K562 (cell line): ENCODE data around the gene AGRP. TPM values are rescaled to one million over a fixed set of nuclear protein-coding genes. Genes with fewer than 3 reads are reported as not detected.

ENCODE experiments used
- C11orf30 ChIP-seq: fragments of 450-650 bp; IDR thresholded peaks from 2 replicates; pipeline ENCODE4 v1.6.1; 2016; ENCODE audit warnings: low read depth, mild to moderate bottlenecking
- GABPA ChIP-seq: fragments of 200-800 bp; sonication (Bioruptor generic); conservative IDR thresholded peaks from 2 replicates; pipeline ENCODE4 v1.6.1; 2016; ENCODE audit warnings: low read depth, missing genetic modification characterization, missing compliant biosample characterization
- KDM2B ChIP-seq: fragments of 250-450 bp; sonication (Bioruptor Pico); IDR thresholded peaks from 2 replicates; pipeline ENCODE4 v1.8.0; 2021; ENCODE audit warnings: mild to moderate bottlenecking, moderate library complexity
- MYBL2 ChIP-seq, 2 experiments: fragments of 450-650 bp in 1 of 2; sonication (generic) in 1 of 2; formaldehyde crosslinking in 1 of 2; IDR thresholded peaks; 2 replicates each; pipeline versions ENCODE4 v1.6.1 to v1.8.1; 2017 to 2022; ENCODE audit warnings: borderline replicate concordance in 1 of 2, inconsistent platforms in 1 of 2, low read depth in 1 of 2, mild to moderate bottlenecking in 1 of 2, missing genetic modification reagents in 1 of 2, moderate library complexity in 1 of 2
- NCOA1 ChIP-seq: fragments of 450-650 bp; IDR thresholded peaks from 2 replicates; pipeline ENCODE4 v1.6.1; 2016; ENCODE audit warnings: low read depth
- PHF8 ChIP-seq: fragments of 200-600 bp; sonication (generic); IDR thresholded peaks from 2 replicates; pipeline ENCODE4 v1.6.1; 2012; ENCODE audit warnings: mixed run types, mild to moderate bottlenecking, inconsistent platforms, low read length, moderate library complexity, borderline replicate concordance
- POLR2AphosphoS5 ChIP-seq: IDR thresholded peaks from 2 replicates; pipeline ENCODE4 v1.6.1; 2011; ENCODE audit warnings: mild to moderate bottlenecking, low read depth, low read length, moderate library complexity; ENCODE audit not compliant: control insufficient read depth, insufficient read depth
- SMARCE1 ChIP-seq: fragments of 450-650 bp; IDR thresholded peaks from 2 replicates; pipeline ENCODE4 v1.7.1; 2016; ENCODE audit warnings: mild to moderate bottlenecking
- XRCC4 ChIP-seq: IDR thresholded peaks from one replicate; pipeline ENCODE4 v1.6.1; 2011; ENCODE audit not compliant: insufficient read depth, insufficient read length; ENCODE audit errors: extremely low read depth
- ZNF212 ChIP-seq: fragments of 450-650 bp; formaldehyde crosslinking; IDR thresholded peaks from 2 replicates; pipeline ENCODE4 v1.4.0; 2020; ENCODE audit warnings: mild to moderate bottlenecking
- polyA plus RNA-seq, 8 experiments: library from polyadenylated mRNA; depleted of rRNA in 4 of 8; stranded (reverse) in 5 of 8; unstranded in 3 of 8; fragments of >200 nt; fragmentation: Nextera tagmentation in 2 of 8; fragmentation: Illumina TruSeq in 1 of 8; extraction: Ambion mirVana in 2 of 8; extraction: Trizol in 1 of 8; gene quantifications; 2 replicates each; pipeline versions ENCODE4 v1.2.1 to v1.2.3, GENCODE V29; 2011 to 2014; ENCODE audit warnings: inconsistent platforms in 1 of 8, missing spikeins in 1 of 8
- total RNA-seq, 7 experiments: library from RNA; depleted of rRNA in 6 of 7; stranded (reverse); fragments of >200 nt in 6 of 7; fragmentation: Illumina TruSeq in 2 of 7; extraction: Trizol in 2 of 7; gene quantifications; 2 replicates each; pipeline versions ENCODE4 v1.2.1 to v1.2.3, GENCODE V29; 2011 to 2021; ENCODE audit warnings: low replicate concordance in 1 of 7
- TF ChIP-seq, protein P1 (sequence below): fragments of 200-600 bp; sonication (generic); IDR thresholded peaks from one replicate; pipeline ENCODE4 v1.6.1; 2012; ENCODE audit warnings: mild to moderate bottlenecking, low read depth, low read length, inconsistent platforms
- TF ChIP-seq, protein P2 (sequence below): fragments of 150-350 bp; IDR thresholded peaks from 2 replicates; pipeline ENCODE4 v1.6.1; 2014; ENCODE audit warnings: low read depth, mild to moderate bottlenecking, low read length, borderline replicate concordance

AGRP gene
- total and polyA plus RNA-seq, 9 of the 15 experiments (the other 6 are each of a cell fraction or from before 2014, with no cell fraction given): not detected

GRCh38 chr16:67521095-67521804 lies 37.9 kb upstream of the AGRP start (continued):
- TF ChIP-seq, protein P1, sequence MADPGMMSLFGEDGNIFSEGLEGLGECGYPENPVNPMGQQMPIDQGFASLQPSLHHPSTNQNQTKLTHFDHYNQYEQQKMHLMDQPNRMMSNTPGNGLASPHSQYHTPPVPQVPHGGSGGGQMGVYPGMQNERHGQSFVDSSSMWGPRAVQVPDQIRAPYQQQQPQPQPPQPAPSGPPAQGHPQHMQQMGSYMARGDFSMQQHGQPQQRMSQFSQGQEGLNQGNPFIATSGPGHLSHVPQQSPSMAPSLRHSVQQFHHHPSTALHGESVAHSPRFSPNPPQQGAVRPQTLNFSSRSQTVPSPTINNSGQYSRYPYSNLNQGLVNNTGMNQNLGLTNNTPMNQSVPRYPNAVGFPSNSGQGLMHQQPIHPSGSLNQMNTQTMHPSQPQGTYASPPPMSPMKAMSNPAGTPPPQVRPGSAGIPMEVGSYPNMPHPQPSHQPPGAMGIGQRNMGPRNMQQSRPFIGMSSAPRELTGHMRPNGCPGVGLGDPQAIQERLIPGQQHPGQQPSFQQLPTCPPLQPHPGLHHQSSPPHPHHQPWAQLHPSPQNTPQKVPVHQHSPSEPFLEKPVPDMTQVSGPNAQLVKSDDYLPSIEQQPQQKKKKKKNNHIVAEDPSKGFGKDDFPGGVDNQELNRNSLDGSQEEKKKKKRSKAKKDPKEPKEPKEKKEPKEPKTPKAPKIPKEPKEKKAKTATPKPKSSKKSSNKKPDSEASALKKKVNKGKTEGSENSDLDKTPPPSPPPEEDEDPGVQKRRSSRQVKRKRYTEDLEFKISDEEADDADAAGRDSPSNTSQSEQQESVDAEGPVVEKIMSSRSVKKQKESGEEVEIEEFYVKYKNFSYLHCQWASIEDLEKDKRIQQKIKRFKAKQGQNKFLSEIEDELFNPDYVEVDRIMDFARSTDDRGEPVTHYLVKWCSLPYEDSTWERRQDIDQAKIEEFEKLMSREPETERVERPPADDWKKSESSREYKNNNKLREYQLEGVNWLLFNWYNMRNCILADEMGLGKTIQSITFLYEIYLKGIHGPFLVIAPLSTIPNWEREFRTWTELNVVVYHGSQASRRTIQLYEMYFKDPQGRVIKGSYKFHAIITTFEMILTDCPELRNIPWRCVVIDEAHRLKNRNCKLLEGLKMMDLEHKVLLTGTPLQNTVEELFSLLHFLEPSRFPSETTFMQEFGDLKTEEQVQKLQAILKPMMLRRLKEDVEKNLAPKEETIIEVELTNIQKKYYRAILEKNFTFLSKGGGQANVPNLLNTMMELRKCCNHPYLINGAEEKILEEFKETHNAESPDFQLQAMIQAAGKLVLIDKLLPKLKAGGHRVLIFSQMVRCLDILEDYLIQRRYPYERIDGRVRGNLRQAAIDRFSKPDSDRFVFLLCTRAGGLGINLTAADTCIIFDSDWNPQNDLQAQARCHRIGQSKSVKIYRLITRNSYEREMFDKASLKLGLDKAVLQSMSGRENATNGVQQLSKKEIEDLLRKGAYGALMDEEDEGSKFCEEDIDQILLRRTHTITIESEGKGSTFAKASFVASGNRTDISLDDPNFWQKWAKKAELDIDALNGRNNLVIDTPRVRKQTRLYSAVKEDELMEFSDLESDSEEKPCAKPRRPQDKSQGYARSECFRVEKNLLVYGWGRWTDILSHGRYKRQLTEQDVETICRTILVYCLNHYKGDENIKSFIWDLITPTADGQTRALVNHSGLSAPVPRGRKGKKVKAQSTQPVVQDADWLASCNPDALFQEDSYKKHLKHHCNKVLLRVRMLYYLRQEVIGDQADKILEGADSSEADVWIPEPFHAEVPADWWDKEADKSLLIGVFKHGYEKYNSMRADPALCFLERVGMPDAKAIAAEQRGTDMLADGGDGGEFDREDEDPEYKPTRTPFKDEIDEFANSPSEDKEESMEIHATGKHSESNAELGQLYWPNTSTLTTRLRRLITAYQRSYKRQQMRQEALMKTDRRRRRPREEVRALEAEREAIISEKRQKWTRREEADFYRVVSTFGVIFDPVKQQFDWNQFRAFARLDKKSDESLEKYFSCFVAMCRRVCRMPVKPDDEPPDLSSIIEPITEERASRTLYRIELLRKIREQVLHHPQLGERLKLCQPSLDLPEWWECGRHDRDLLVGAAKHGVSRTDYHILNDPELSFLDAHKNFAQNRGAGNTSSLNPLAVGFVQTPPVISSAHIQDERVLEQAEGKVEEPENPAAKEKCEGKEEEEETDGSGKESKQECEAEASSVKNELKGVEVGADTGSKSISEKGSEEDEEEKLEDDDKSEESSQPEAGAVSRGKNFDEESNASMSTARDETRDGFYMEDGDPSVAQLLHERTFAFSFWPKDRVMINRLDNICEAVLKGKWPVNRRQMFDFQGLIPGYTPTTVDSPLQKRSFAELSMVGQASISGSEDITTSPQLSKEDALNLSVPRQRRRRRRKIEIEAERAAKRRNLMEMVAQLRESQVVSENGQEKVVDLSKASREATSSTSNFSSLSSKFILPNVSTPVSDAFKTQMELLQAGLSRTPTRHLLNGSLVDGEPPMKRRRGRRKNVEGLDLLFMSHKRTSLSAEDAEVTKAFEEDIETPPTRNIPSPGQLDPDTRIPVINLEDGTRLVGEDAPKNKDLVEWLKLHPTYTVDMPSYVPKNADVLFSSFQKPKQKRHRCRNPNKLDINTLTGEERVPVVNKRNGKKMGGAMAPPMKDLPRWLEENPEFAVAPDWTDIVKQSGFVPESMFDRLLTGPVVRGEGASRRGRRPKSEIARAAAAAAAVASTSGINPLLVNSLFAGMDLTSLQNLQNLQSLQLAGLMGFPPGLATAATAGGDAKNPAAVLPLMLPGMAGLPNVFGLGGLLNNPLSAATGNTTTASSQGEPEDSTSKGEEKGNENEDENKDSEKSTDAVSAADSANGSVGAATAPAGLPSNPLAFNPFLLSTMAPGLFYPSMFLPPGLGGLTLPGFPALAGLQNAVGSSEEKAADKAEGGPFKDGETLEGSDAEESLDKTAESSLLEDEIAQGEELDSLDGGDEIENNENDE: no peak
- TF ChIP-seq POLR2AphosphoS5 (0 out of 2 replicates have a peak, but pooled peaks have one; percentile 24), PHF8 (peak; percentile 39; the same call in 1 of the 2 replicates), SMARCE1 (peak; percentile 42; the same call in 1 of the 2 replicates), KDM2B (CRISPR knock-in tag) (no peak), ZNF212 (CRISPR knock-in tag) (no peak), GABPA (tag) (no peak; the same call in 1 of the 2 replicates), C11orf30 (peak; percentile 61; the same call in 1 of the 2 replicates), NCOA1 (no peak; the same call in 1 of the 2 replicates), XRCC4 (no peak), MYBL2 (IDR thresholded peaks at IDR 0.05; ENCODE audit: low read depth) (no peak), MYBL2 (CRISPR knock-in tag; IDR thresholded peaks at IDR 0.05; ENCODE audit: borderline replicate concordance) (no peak)
- TF ChIP-seq, protein P2, sequence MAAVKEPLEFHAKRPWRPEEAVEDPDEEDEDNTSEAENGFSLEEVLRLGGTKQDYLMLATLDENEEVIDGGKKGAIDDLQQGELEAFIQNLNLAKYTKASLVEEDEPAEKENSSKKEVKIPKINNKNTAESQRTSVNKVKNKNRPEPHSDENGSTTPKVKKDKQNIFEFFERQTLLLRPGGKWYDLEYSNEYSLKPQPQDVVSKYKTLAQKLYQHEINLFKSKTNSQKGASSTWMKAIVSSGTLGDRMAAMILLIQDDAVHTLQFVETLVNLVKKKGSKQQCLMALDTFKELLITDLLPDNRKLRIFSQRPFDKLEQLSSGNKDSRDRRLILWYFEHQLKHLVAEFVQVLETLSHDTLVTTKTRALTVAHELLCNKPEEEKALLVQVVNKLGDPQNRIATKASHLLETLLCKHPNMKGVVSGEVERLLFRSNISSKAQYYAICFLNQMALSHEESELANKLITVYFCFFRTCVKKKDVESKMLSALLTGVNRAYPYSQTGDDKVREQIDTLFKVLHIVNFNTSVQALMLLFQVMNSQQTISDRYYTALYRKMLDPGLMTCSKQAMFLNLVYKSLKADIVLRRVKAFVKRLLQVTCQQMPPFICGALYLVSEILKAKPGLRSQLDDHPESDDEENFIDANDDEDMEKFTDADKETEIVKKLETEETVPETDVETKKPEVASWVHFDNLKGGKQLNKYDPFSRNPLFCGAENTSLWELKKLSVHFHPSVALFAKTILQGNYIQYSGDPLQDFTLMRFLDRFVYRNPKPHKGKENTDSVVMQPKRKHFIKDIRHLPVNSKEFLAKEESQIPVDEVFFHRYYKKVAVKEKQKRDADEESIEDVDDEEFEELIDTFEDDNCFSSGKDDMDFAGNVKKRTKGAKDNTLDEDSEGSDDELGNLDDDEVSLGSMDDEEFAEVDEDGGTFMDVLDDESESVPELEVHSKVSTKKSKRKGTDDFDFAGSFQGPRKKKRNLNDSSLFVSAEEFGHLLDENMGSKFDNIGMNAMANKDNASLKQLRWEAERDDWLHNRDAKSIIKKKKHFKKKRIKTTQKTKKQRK: no peak
